HG03064 (cell line): ENCODE measurements around the gene MAD2L1.

Experiments
- ATAC-seq: cut with Tn5 transposase; IDR thresholded peaks from one replicate; pipeline ENCODE4 v1.9.1; 2021; ENCODE audit warnings: low read depth; ENCODE audit not compliant: unreplicated experiment

MAD2L1 gene

DNA sequence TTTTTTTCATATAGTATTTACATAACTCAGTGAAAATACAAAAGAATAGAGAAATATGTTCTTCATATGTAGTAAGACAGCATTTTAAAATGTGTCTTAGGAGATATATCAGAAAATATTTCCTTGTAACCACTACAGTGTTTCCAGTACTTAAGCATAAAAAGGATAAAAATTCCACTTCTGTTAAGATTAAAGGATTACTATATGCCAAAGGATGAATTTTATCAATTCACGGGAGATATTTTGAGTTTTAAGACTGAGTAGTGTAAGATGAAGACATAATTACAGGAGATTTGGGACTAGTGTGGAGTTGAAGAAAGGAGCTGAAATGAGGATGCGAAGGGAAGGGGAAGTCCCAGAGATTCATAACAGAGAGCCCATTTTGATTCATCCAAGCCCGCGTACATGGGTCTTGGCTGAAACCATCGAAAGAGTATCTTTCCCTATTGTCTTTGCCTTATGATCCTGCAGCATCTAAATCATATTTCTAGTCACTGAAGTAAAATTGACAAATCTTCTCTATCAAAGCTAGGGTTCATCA, 58.7 kb downstream of the MAD2L1 start:
- no peak for ATAC-seq

DNA sequence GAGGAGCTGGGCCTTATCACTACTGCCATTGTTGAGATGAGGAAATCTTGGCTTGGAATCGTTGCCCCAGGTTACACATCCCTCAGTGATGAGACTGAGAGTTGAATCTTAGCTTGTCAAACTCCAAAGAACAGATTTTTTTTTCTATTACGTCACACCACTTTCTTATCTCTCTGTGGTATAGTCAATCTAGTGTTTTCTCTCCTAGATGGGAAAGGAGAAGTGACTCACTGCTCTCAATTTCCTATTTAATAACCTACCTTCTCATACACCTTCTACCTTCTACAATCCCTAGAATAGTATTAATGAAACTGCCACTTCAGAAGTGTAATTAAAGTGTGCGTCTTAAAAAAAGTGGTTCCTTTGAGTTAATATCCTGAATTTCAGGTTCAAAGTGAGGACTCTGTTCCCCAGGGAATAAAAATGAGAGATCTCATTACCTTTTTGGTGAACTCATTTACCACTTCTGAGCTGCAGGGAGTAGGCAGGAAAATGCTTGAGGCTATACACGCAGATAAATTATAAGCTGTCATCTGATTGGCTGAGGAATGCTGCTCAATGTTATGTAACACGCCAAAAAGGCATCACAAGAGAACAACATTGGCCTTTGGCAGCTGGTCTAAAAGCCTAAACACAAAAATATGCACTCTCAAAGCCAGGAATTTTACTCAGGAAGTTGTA, 59.3 kb downstream of the MAD2L1 start:
- ATAC-seq, result no peak
